Measurements from ENCODE around the gene KCNQ5.

The KCNQ5 gene

GRCh38 chr6:72739368-72739779 lies 117.5 kb downstream of the KCNQ5 start:
- Mint-ChIP-seq H3K4me1 (peaks cover 55% of the 10 kb centered on the region), H3K9me3 (no peaks in the 10 kb centered on the region), H3K4me3 (peak overlapping the region; percentile 39 to 47), H3K27me3 (no peaks in the 10 kb centered on the region), H3K27ac (peak overlapping the region; percentile 81 to 93)
- ATAC-seq, result peak; percentile 88
- DNase-seq, result no peak

GRCh38 chr6:72740135-72740534 lies 118.3 kb downstream of the KCNQ5 start:
- peak overlapping the region; percentile 69 to 72 for H3K4me3 Mint-ChIP-seq
- peak in 1 of 2 donors; percentile 22 for DNase-seq
- ATAC-seq, result peak; percentile 66
- H3K4me1 Mint-ChIP-seq, result peaks cover 63% of the 10 kb centered on the region
- H3K27me3 Mint-ChIP-seq, result no peaks in the 10 kb centered on the region
- peak overlapping the region; percentile 28 to 68 for H3K27ac Mint-ChIP-seq
- no peaks in the 10 kb centered on the region for H3K9me3 Mint-ChIP-seq

- H3K27ac Mint-ChIP-seq, result peak overlapping the region; percentile 88 to 95
- no peaks in the 10 kb centered on the region for H3K9me3 Mint-ChIP-seq
- ATAC-seq (peak; percentile 55), DNase-seq (no peak)
- H3K27me3 Mint-ChIP-seq, result no peaks in the 10 kb centered on the region
- peak overlapping the region; percentile 31 to 44 for H3K4me3 Mint-ChIP-seq
- peaks cover 71% of the 10 kb centered on the region for H3K4me1 Mint-ChIP-seq
Measured at GRCh38 chr6:72741083-72741482, 119.2 kb downstream of the KCNQ5 start.

GRCh38 chr6:72742001-72742673 lies 120.3 kb downstream of the KCNQ5 start:
- ATAC-seq, result no peak
- Mint-ChIP-seq H3K9me3 (no peaks in the 10 kb centered on the region), H3K27me3 (no peaks in the 10 kb centered on the region), H3K27ac (no peak overlapping the region), H3K4me3 (no peak overlapping the region), H3K4me1 (peaks cover 76% of the 10 kb centered on the region)
- DNase-seq, result no peak

GRCh38 chr6:72746276-72746675 lies 124.4 kb downstream of the KCNQ5 start:
- Mint-ChIP-seq H3K27ac (peak overlapping the region; percentile 36 to 39), H3K4me1 (peaks cover 40% of the 10 kb centered on the region), H3K9me3 (peaks cover 0 to 6% of the 10 kb centered on the region in 2 donors), H3K27me3 (no peaks in the 10 kb centered on the region), H3K4me3 (no peak overlapping the region)
- DNase-seq (no peak), ATAC-seq (peak; percentile 62)

GRCh38 chr6:72748759-72749158 lies 126.9 kb downstream of the KCNQ5 start:
- Mint-ChIP-seq H3K27ac (no peak overlapping the region), H3K9me3 (peaks cover 0 to 6% of the 10 kb centered on the region in 2 donors), H3K27me3 (no peaks in the 10 kb centered on the region), H3K4me1 (peaks cover 25% of the 10 kb centered on the region), H3K4me3 (no peak overlapping the region)
- ATAC-seq (no peak), DNase-seq (peak in 1 of 2 donors; percentile 46)

GRCh38 chr6:72755752-72756151 lies 133.9 kb downstream of the KCNQ5 start:
- Mint-ChIP-seq H3K27me3 (no peaks in the 10 kb centered on the region), H3K4me3 (no peak overlapping the region), H3K27ac (no peak overlapping the region), H3K9me3 (peaks cover 0 to 7% of the 10 kb centered on the region in 2 donors), H3K4me1 (peaks cover 27% of the 10 kb centered on the region)
- no peak for DNase-seq
- no peak for ATAC-seq

GRCh38 chr6:72757048-72757447 lies 135.2 kb downstream of the KCNQ5 start:
- no peaks in the 10 kb centered on the region for H3K27me3 Mint-ChIP-seq
- H3K27ac Mint-ChIP-seq, result no peak overlapping the region
- peaks cover 0 to 3% of the 10 kb centered on the region in 2 donors for H3K9me3 Mint-ChIP-seq
- peaks cover 33% of the 10 kb centered on the region for H3K4me1 Mint-ChIP-seq
- ATAC-seq (no peak), DNase-seq (no peak)
- H3K4me3 Mint-ChIP-seq, result no peak overlapping the region

- no peak for ATAC-seq
Measured at GRCh38 chr6:72757926-72758325, 136.1 kb downstream of the KCNQ5 start.

GRCh38 chr6:72758901-72759300 lies 137.0 kb downstream of the KCNQ5 start:
- no peak for ATAC-seq
- H3K9me3 Mint-ChIP-seq, result peaks cover 0 to 3% of the 10 kb centered on the region in 2 donors
- no peak overlapping the region for H3K4me3 Mint-ChIP-seq
- DNase-seq, result no peak
- H3K27me3 Mint-ChIP-seq, result no peaks in the 10 kb centered on the region
- H3K4me1 Mint-ChIP-seq, result peaks cover 35% of the 10 kb centered on the region
- no peak overlapping the region for H3K27ac Mint-ChIP-seq

More at GRCh38 chr6:72757926-72758325, 136.1 kb downstream of the KCNQ5 start:
- Mint-ChIP-seq H3K4me3 (no peak overlapping the region), H3K9me3 (peaks cover 0 to 3% of the 10 kb centered on the region in 2 donors), H3K4me1 (peaks cover 35% of the 10 kb centered on the region), H3K27me3 (no peaks in the 10 kb centered on the region), H3K27ac (no peak overlapping the region)
- DNase-seq, result no peak

GRCh38 chr6:72760114-72760793 lies 138.4 kb downstream of the KCNQ5 start:
- H3K27me3 Mint-ChIP-seq, result no peaks in the 10 kb centered on the region
- ATAC-seq (no peak), DNase-seq (no peak)
- no peak overlapping the region for H3K4me3 Mint-ChIP-seq
- H3K9me3 Mint-ChIP-seq, result no peaks in the 10 kb centered on the region
- peaks cover 34% of the 10 kb centered on the region for H3K4me1 Mint-ChIP-seq
- H3K27ac Mint-ChIP-seq, result no peak overlapping the region

- ATAC-seq, result no peak
- DNase-seq, result no peak
- no peak overlapping the region for H3K4me3 Mint-ChIP-seq
- peaks cover 21% of the 10 kb centered on the region for H3K4me1 Mint-ChIP-seq
- H3K27me3 Mint-ChIP-seq, result no peaks in the 10 kb centered on the region
- H3K27ac Mint-ChIP-seq, result peak overlapping the region in 1 of 2 donors; percentile 59
- H3K9me3 Mint-ChIP-seq, result no peaks in the 10 kb centered on the region
Measured at GRCh38 chr6:72761761-72762160, 139.9 kb downstream of the KCNQ5 start.

GRCh38 chr6:72769459-72770125 lies 147.7 kb downstream of the KCNQ5 start:
- Mint-ChIP-seq H3K27me3 (no peaks in the 10 kb centered on the region), H3K27ac (no peak overlapping the region), H3K9me3 (no peaks in the 10 kb centered on the region), H3K4me1 (peaks cover 5% of the 10 kb centered on the region), H3K4me3 (no peak overlapping the region)
- DNase-seq (no peak), ATAC-seq (no peak)

- Mint-ChIP-seq H3K9me3 (no peaks in the 10 kb centered on the region), H3K4me1 (peaks cover 5% of the 10 kb centered on the region), H3K27me3 (no peaks in the 10 kb centered on the region), H3K27ac (no peak overlapping the region), H3K4me3 (no peak overlapping the region)
- DNase-seq, result no peak
- no peak for ATAC-seq
Measured at GRCh38 chr6:72770959-72771358, 149.1 kb downstream of the KCNQ5 start.

GRCh38 chr6:72776456-72776855 lies 154.6 kb downstream of the KCNQ5 start:
- no peaks in the 10 kb centered on the region for H3K9me3 Mint-ChIP-seq
- H3K27me3 Mint-ChIP-seq, result no peaks in the 10 kb centered on the region
- H3K27ac Mint-ChIP-seq, result no peak overlapping the region
- ATAC-seq (no peak), DNase-seq (no peak)
- no peak overlapping the region for H3K4me3 Mint-ChIP-seq
- H3K4me1 Mint-ChIP-seq, result no peaks in the 10 kb centered on the region

- no peak for DNase-seq
- Mint-ChIP-seq H3K27me3 (no peaks in the 10 kb centered on the region), H3K27ac (no peak overlapping the region), H3K4me3 (no peak overlapping the region), H3K4me1 (no peaks in the 10 kb centered on the region), H3K9me3 (no peaks in the 10 kb centered on the region)
- no peak for ATAC-seq
Measured at GRCh38 chr6:72781624-72782023, 159.8 kb downstream of the KCNQ5 start.

Data from stimulated activated naive CD8-positive, alpha-beta T cell treated with anti-CD3 and anti-CD28 coated beads, Interleukin-15, amount 100 ng/mL, for 72 hours (primary cell).